Mucosa of rectum (tissue), 2 donors: ENCODE results near the gene JAZF1.

Source experiments
- H3K27ac ChIP-seq, 2 donors: one replicate each; pipeline ENCODE4 v1.7.0; 2013; ENCODE audit warnings: inconsistent platforms in 2 of 2, low read depth in 2 of 2, low read length in 2 of 2
- H3K27me3 ChIP-seq, 2 donors: one replicate each; pipeline ENCODE4 v1.7.0; 2013; ENCODE audit warnings: low read length in 2 of 2; ENCODE audit not compliant: control insufficient read depth in 2 of 2, insufficient read depth in 2 of 2
- H3K36me3 ChIP-seq, 2 donors: one replicate each; pipeline ENCODE4 v1.7.0; 2013; ENCODE audit warnings: low read length in 2 of 2; ENCODE audit not compliant: control insufficient read depth in 2 of 2, insufficient read depth in 2 of 2
- H3K4me1 ChIP-seq, 2 donors: one replicate each; pipeline ENCODE4 v1.7.0; 2013; ENCODE audit warnings: low read length in 2 of 2, mild to moderate bottlenecking in 1 of 2; ENCODE audit not compliant: control insufficient read depth in 2 of 2, insufficient read depth in 2 of 2
- H3K4me3 ChIP-seq, 2 donors: one replicate each; pipeline ENCODE4 v1.7.0; 2013; ENCODE audit warnings: low read length in 2 of 2
- H3K9ac ChIP-seq, 2 donors: one replicate each; pipeline ENCODE4 v1.7.0; 2013; ENCODE audit warnings: low read length in 2 of 2, low read depth in 1 of 2, mild to moderate bottlenecking in 1 of 2
- H3K9me3 ChIP-seq, 2 donors: one replicate each; pipeline ENCODE4 v1.7.0; 2013; ENCODE audit warnings: low read length in 2 of 2; ENCODE audit not compliant: control insufficient read depth in 2 of 2
- donor health status: healthy.
- donor health status: Normal muscosa, but diverticular disease.

Gene JAZF1

GRCh38 chr7:28096713-28097112 lies 83.9 kb downstream of the JAZF1 start:
- no peak overlapping the region for H3K27ac ChIP-seq
- no peaks in the 10 kb centered on the region for H3K27me3 ChIP-seq
- H3K4me3 ChIP-seq = no peak overlapping the region
- no peaks in the 10 kb centered on the region for H3K4me1 ChIP-seq
- no peaks in the 10 kb centered on the region for H3K9me3 ChIP-seq
- H3K9ac ChIP-seq = no peak overlapping the region
- H3K36me3 ChIP-seq = no peaks in the 10 kb centered on the region

GRCh38 chr7:28095231-28095630 lies 85.4 kb downstream of the JAZF1 start:
- H3K27ac ChIP-seq = no peak overlapping the region

GRCh38 chr7:28093623-28094232 lies 86.9 kb downstream of the JAZF1 start:
- Histone ChIP-seq H3K4me1 (no peaks in the 10 kb centered on the region), H3K9me3 (no peaks in the 10 kb centered on the region), H3K27me3 (no peaks in the 10 kb centered on the region), H3K27ac (no peak overlapping the region), H3K9ac (no peak overlapping the region), H3K36me3 (no peaks in the 10 kb centered on the region), H3K4me3 (no peak overlapping the region)

More at GRCh38 chr7:28095231-28095630, 85.4 kb downstream of the JAZF1 start:
- H3K9ac ChIP-seq = no peak overlapping the region
- H3K4me3 ChIP-seq = no peak overlapping the region
- no peaks in the 10 kb centered on the region for H3K36me3 ChIP-seq
- H3K27me3 ChIP-seq = no peaks in the 10 kb centered on the region
- no peaks in the 10 kb centered on the region for H3K4me1 ChIP-seq
- no peaks in the 10 kb centered on the region for H3K9me3 ChIP-seq

DNA sequence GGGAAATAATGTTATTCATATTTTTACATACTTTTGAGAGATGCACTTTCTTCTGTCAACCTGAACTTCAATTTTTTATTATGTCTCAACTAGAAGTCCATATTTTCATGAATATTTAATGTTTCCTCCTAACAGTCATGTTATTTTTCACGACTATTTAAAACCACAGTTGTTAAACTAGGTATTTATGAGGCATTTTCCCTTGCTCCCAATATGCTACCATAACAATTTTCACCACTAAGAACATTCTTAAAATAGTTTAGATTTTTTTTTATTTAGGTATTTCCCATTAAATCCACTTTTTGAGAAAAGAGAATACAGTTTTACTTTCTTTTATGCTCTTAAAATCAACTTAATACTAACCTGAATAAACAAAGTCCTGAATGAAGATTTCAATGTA lies 89.4 kb downstream of the JAZF1 start:
- H3K27ac ChIP-seq = no peak overlapping the region
- no peaks in the 10 kb centered on the region for H3K4me1 ChIP-seq
- H3K4me3 ChIP-seq = no peak overlapping the region
- no peak overlapping the region for H3K9ac ChIP-seq
- H3K27me3 ChIP-seq = no peaks in the 10 kb centered on the region
- no peaks in the 10 kb centered on the region for H3K9me3 ChIP-seq
- no peaks in the 10 kb centered on the region for H3K36me3 ChIP-seq

- no peak overlapping the region for H3K27ac ChIP-seq
- no peaks in the 10 kb centered on the region for H3K36me3 ChIP-seq
- H3K4me1 ChIP-seq = no peaks in the 10 kb centered on the region
- H3K9me3 ChIP-seq = no peaks in the 10 kb centered on the region
- H3K27me3 ChIP-seq = no peaks in the 10 kb centered on the region
- H3K4me3 ChIP-seq = no peak overlapping the region
- no peak overlapping the region for H3K9ac ChIP-seq
Measured at GRCh38 chr7:28088901-28089714, 91.5 kb downstream of the JAZF1 start.

DNA sequence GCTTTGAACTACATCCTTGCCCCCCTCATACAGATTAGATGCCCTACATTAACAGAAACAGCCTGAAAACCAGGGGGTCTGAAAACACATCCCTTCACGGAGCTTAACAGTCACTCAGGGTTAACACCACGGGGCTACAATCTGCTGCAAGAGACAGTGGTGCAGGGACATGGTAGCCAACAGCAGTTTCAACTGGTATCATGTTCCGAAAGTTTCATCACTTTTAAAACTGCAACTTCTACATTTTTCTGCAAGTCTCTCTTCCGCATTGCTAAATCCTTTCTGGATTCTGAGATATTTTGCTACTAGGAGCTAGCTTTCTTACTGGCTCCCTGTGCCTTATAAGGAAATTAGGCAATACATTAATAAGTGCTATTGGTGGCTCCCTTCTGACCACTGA lies 92.6 kb downstream of the JAZF1 start:
- no peak overlapping the region for H3K9ac ChIP-seq
- H3K27ac ChIP-seq = no peak overlapping the region
- no peaks in the 10 kb centered on the region for H3K36me3 ChIP-seq
- H3K27me3 ChIP-seq = no peaks in the 10 kb centered on the region
- H3K9me3 ChIP-seq = no peaks in the 10 kb centered on the region
- H3K4me3 ChIP-seq = no peak overlapping the region
- H3K4me1 ChIP-seq = peaks cover 0 to 4% of the 10 kb centered on the region in 2 donors

- Histone ChIP-seq H3K27ac (no peak overlapping the region), H3K36me3 (no peaks in the 10 kb centered on the region), H3K27me3 (no peaks in the 10 kb centered on the region), H3K4me1 (peaks cover 0 to 4% of the 10 kb centered on the region in 2 donors), H3K4me3 (no peak overlapping the region), H3K9me3 (no peaks in the 10 kb centered on the region), H3K9ac (no peak overlapping the region)
Measured at GRCh38 chr7:28086198-28086597, 94.4 kb downstream of the JAZF1 start.

- Histone ChIP-seq H3K4me3 (no peak overlapping the region), H3K27ac (no peak overlapping the region), H3K27me3 (no peaks in the 10 kb centered on the region), H3K9ac (no peak overlapping the region), H3K9me3 (no peaks in the 10 kb centered on the region), H3K36me3 (no peaks in the 10 kb centered on the region), H3K4me1 (peaks cover 0 to 4% of the 10 kb centered on the region in 2 donors)
Measured at GRCh38 chr7:28083998-28084985, 96.3 kb downstream of the JAZF1 start.

GRCh38 chr7:28083164-28083997 lies 97.2 kb downstream of the JAZF1 start:
- H3K27me3 ChIP-seq = no peaks in the 10 kb centered on the region
- no peak overlapping the region for H3K9ac ChIP-seq
- H3K9me3 ChIP-seq = no peaks in the 10 kb centered on the region
- H3K27ac ChIP-seq = no peak overlapping the region
- H3K4me1 ChIP-seq = peaks cover 0 to 4% of the 10 kb centered on the region in 2 donors
- H3K36me3 ChIP-seq = no peaks in the 10 kb centered on the region
- no peak overlapping the region for H3K4me3 ChIP-seq
